NCI-H2227 (cell line): ENCODE measurements around the gene RAE1.
A peak's percentile ranks its signal among the peaks of the same experiment; 100 is the strongest.
"Not testable (repeated sequence)": the region's sequence is repeated elsewhere in the genome, so short reads cannot be mapped to it uniquely, and the experiment has no call there.

ENCODE experiments used
- DNase-seq: peaks from one replicate; lab custom pipeline; 2025; ENCODE audit not compliant: unreplicated experiment; lab: John Stamatoyannopoulos, UW

Gene RAE1

GRCh38 chr20:57412347-57413029 is 61.4 kb downstream of the RAE1 start:
- DNase-seq = no peak

- DNase-seq = no peak
Observed at GRCh38 chr20:57413986-57414385, 62.9 kb downstream of the RAE1 start.

GRCh38 chr20:57414867-57415592 is 64.0 kb downstream of the RAE1 start:
- DNase-seq = no peak

GRCh38 chr20:57415771-57416170 is 64.7 kb downstream of the RAE1 start:
- DNase-seq = no peak

- DNase-seq = no peak
Observed at GRCh38 chr20:57416296-57417022, 65.4 kb downstream of the RAE1 start.

- DNase-seq = no peak
Observed at GRCh38 chr20:57417051-57417689, 66.1 kb downstream of the RAE1 start.

GRCh38 chr20:57417830-57418780 is 67.0 kb downstream of the RAE1 start:
- peak; percentile 23 for DNase-seq

GRCh38 chr20:57419479-57419878 is 68.4 kb downstream of the RAE1 start:
- not testable (repeated sequence) for DNase-seq

- no peak for DNase-seq
Observed at GRCh38 chr20:57420571-57421252, 69.7 kb downstream of the RAE1 start.

- no peak for DNase-seq
Observed at GRCh38 chr20:57421253-57422220, 70.5 kb downstream of the RAE1 start.

GRCh38 chr20:57422254-57422653 is 71.2 kb downstream of the RAE1 start:
- DNase-seq = no peak

- DNase-seq = no peak
Observed at GRCh38 chr20:57425150-57426013, 74.3 kb downstream of the RAE1 start.

- no peak for DNase-seq
Observed at GRCh38 chr20:57426271-57426689, 75.2 kb downstream of the RAE1 start.

GRCh38 chr20:57426831-57427230 is 75.8 kb downstream of the RAE1 start:
- no peak for DNase-seq

GRCh38 chr20:57428324-57429158 is 77.5 kb downstream of the RAE1 start:
- no peak for DNase-seq
